ENCODE results near the gene FGF16.

- TF ChIP-seq CTCF (IDR thresholded peaks at IDR 0.05; ENCODE audit: low read depth, low read length) = peak; percentile 9
- TF ChIP-seq, protein P1, sequence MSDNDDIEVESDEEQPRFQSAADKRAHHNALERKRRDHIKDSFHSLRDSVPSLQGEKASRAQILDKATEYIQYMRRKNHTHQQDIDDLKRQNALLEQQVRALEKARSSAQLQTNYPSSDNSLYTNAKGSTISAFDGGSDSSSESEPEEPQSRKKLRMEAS (IDR thresholded peaks at IDR 0.05; ENCODE audit: low read depth, low read length) = no peak
- TF ChIP-seq POLR2A (IDR thresholded peaks at IDR 0.05; ENCODE audit: extremely low read depth, insufficient read length) = no peak
- no peak for TF ChIP-seq MYC (IDR thresholded peaks at IDR 0.05; ENCODE audit: low read depth, low read length)
Observed at GRCh38 chrX:77446029-77446585, 1.1 kb upstream of the FGF16 start.
